ENCODE data around the gene TCEA3. TPM values are rescaled to one million over a fixed set of nuclear protein-coding genes. Genes with fewer than 3 reads are reported as not detected.

The TCEA3 gene
- 0.32 and 0.91 TPM in 2 replicates for total RNA-seq

GRCh38 chr1:23424293-23425192 is at the start of gene TCEA3:
Gene TCEA3 (minus strand): TSS chr1:23424748. CDS start chr1:23424633, 115 bp downstream.

DNA sequence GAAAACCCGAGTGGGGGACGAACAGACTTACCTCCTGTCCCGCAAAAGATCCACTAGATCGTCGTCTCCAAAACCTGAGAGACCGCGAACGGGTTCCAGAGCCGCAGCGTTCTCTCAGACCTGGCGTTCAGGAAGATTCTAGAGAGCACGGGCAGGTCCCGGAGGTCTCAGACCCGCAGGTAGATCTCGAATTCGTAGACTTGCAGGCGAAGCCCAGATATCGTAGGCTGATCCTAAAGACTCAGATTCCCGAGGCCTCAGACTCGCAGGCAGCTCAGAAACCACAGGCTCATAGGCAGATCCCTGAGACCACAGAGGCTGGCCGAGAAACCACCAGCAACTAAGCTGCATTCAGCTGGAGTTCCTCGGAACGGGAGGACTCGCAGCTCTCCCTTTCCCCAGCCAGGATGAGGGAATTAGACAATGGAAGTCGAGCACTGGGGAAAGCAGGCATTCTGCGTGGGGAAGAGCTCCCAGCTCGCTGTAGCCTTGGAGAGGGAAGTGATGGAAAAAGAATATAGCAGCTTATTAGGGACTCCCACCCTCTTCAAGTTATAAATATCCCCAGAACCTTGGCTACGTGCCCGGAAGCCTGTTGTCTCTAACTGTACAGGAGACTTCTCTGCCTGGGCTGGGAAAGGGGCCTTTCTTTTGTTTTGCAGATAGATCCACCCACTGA is 55.1 kb downstream of the TCEA3 start, which contains the start of gene ZNF436:
Gene ZNF436 (minus strand): TSS at position 502 of the 679 bp plus-strand sequence. CDS start 1,831 bp downstream, outside the sequence.

DNA sequence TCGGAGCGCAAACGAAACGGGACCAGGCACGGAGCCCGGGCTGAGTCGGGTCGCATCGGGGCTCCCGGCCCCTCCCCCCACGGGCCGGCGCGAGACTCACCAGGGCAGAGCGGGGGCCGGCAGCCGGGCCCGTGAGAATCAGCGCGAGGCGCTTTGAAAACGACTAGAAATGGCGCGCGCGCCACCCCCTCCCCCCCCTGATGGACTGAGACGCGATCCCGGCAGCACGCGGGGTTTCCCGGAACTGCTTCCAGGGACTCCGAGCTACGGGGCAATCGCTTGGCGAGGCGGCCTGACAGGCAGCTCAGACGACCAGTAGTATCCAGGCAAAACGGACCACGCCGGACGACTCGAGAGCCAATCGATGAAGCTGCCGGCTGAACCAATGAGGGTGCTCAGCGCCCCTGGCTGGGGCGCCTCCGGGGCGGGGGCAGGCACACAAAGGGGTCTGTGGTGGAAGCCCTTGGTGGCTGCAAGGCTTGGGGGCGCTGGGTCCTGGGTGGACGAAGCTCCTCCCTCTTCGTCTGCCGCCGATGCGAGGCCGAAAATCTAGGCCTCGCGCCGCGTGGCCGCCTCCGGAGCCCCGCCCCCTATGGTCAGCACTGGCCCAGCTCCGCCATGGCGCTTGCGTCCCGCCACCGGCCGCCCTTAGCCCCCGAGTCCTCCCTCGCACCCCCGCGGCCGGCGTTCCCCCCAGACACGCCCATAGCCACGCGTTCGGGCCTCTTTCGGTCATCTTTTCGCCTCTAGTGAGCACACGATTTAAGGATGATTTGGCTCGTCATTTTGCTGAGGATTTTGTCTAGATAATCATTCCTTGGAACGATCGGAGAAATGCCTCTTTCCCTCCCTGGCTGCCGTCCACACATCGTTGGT is 80.2 kb downstream of the TCEA3 start, which contains the start of gene HNRNPR:
Gene HNRNPR (minus strand): TSS at position 174 of the 876 bp plus-strand sequence. CDS start 3,276 bp downstream, outside the sequence.

Other genes starting within 250 kb of the TCEA3 start
- 0.32 and 1.1 TPM in 2 replicates for gene HTR1D, start 207.2 kb downstream of the TCEA3 start, total RNA-seq
- gene HNRNPR, start 80.5 kb downstream of the TCEA3 start, total RNA-seq = 108 and 132 TPM in 2 replicates
- gene ZNF436, start 54.9 kb downstream of the TCEA3 start, total RNA-seq = 16.6 and 19.2 TPM in 2 replicates
- 7.1 and 8.4 TPM in 2 replicates for gene ASAP3, start 59.4 kb upstream of the TCEA3 start, total RNA-seq
- gene E2F2, start 106.5 kb upstream of the TCEA3 start, total RNA-seq = 0.97 and 2.0 TPM in 2 replicates
- gene ID3, start 134.8 kb upstream of the TCEA3 start, total RNA-seq = 115 and 223 TPM in 2 replicates

Measured in epithelial cell of umbilical artery (primary cell).